Measurements from ENCODE around the gene CPA5. TPM values are rescaled to one million over a fixed set of nuclear protein-coding genes. Genes with fewer than 3 reads are reported as not detected.

Gene CPA5
- total RNA-seq, 1 donor from 2014 or later: not detected

DNA sequence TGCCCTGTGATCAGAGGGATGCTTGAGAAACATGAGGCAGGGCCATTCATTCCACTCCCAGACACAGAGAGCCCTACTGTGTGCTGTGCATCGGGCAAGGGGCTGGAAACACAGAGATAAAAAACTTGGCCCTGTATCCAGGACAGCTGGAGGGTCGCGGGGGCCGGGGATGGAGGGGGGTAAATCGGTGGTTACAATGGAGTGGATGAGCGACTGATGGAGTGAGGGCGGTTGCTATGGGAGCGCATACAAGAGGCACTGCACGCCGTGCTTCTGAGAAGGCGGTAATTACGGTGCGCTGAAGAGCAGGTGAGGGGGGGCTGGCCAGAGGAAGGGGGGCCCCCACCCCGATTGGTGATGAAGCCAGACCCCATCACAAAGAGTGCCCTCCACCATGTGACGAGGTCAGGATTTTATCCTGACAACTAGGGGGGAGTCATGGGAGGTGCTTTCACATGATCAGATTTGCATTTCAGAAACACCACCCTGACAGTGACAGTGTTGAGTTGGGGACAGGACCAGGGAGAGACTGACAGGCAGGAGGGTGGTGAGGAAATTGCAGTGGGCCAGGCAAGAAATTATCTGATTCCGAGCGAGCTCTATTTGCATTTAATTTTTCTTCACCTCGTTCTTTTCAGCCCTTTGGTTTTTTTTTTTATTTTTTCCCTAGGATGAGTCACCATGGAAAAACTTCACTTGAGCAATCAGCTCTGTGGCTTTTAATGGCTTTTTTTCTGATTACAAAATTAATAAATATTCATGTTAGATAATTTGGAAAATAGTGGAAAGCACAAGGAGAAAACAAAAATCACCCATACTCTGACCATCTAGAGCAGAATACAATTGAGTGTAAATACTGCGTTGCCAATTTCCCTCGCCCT, 7.8 kb downstream of the CPA5 start:
- TF ChIP-seq, protein P1, sequence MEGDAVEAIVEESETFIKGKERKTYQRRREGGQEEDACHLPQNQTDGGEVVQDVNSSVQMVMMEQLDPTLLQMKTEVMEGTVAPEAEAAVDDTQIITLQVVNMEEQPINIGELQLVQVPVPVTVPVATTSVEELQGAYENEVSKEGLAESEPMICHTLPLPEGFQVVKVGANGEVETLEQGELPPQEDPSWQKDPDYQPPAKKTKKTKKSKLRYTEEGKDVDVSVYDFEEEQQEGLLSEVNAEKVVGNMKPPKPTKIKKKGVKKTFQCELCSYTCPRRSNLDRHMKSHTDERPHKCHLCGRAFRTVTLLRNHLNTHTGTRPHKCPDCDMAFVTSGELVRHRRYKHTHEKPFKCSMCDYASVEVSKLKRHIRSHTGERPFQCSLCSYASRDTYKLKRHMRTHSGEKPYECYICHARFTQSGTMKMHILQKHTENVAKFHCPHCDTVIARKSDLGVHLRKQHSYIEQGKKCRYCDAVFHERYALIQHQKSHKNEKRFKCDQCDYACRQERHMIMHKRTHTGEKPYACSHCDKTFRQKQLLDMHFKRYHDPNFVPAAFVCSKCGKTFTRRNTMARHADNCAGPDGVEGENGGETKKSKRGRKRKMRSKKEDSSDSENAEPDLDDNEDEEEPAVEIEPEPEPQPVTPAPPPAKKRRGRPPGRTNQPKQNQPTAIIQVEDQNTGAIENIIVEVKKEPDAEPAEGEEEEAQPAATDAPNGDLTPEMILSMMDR (IDR thresholded peaks at IDR 0.05; ENCODE audit: insufficient read depth, low read length, poor library complexity, severe bottlenecking): no peak
- no peak for DNase-seq (ENCODE audit: low read depth)
- Histone ChIP-seq H3K4me3 (ENCODE audit: low read depth, low read length) (no peak overlapping the region), H3K27me3 (ENCODE audit: control insufficient read depth, insufficient read depth, low read length) (no peaks in the 10 kb centered on the region), H3K36me3 (ENCODE audit: control insufficient read depth, insufficient read depth, low read length) (no peaks in the 10 kb centered on the region)

DNA sequence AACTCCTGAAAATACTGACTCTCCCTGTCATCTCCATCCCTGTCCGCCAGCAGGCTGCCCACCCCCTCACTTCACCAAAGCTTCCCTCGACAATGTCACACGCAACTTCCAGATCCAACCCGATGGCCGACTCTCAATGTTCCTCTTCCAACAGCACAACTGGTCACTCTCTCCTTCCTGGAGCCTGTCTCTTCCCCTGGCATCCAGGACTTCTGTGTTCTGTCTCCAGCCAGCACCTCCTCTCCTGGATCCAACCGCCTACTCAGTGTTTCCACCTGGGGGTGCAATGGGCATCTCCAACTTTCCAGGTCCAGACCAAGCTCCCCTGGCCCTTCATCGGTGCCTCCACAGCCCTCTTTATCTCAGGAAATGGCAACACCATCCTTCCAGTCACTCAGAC, 8.6 kb downstream of the CPA5 start:
- DNase-seq (ENCODE audit: low read depth): no peak
- TF ChIP-seq, protein P1 (IDR thresholded peaks at IDR 0.05; ENCODE audit: insufficient read depth, low read length, poor library complexity, severe bottlenecking): no peak
- H3K4me3 ChIP-seq (ENCODE audit: low read depth, low read length): no peak overlapping the region

DNA sequence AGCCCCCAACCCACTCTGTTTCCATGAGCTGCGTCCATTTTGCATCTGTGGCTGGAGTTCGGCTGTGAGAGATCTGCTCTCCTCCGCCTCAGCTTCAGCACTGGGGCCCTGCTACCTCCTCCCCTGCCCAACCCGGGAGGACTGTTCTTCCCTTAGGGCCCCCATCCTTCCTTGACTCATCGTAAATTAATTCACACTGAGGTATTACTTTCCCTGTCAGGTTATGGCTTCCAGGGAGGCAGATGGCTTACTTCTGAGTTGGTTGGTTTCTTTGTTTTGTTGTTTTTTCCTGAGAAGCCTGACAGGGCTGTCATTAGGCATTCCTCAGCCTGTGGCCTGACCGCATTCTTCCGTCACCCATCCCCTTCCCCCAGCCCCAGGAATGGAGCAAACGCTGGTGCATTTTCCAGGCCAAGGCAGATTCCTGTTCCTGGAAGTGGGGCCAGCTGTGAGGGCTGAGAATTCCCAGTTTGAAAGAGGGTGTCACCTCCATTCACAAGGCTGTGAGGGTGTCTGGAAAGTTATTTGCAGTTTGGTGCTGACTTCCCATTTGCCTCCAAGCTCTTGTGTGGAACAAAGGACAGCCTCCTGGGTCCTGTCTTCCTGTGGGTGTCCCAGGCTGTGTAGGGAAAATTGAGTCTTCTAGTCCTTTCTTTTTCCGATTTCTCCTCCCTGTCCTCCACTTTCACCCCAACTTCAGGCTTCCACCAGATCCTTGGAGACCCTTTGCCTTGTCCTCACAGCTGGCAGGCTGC, 11.7 kb downstream of the CPA5 start:
- Histone ChIP-seq H3K27me3 (ENCODE audit: control insufficient read depth, insufficient read depth, low read length) (no peaks in the 10 kb centered on the region), H3K4me3 (ENCODE audit: low read depth, low read length) (no peak overlapping the region), H3K36me3 (ENCODE audit: control insufficient read depth, insufficient read depth, low read length) (no peaks in the 10 kb centered on the region)
- peak; percentile 97 for DNase-seq (ENCODE audit: low read depth)
- TF ChIP-seq, protein P1 (IDR thresholded peaks at IDR 0.05; ENCODE audit: insufficient read depth, low read length, poor library complexity, severe bottlenecking): no peak

More for the DNA sequence above, 8.6 kb downstream of the CPA5 start:
- Histone ChIP-seq H3K36me3 (ENCODE audit: control insufficient read depth, insufficient read depth, low read length) (no peaks in the 10 kb centered on the region), H3K27me3 (ENCODE audit: control insufficient read depth, insufficient read depth, low read length) (no peaks in the 10 kb centered on the region)

DNA sequence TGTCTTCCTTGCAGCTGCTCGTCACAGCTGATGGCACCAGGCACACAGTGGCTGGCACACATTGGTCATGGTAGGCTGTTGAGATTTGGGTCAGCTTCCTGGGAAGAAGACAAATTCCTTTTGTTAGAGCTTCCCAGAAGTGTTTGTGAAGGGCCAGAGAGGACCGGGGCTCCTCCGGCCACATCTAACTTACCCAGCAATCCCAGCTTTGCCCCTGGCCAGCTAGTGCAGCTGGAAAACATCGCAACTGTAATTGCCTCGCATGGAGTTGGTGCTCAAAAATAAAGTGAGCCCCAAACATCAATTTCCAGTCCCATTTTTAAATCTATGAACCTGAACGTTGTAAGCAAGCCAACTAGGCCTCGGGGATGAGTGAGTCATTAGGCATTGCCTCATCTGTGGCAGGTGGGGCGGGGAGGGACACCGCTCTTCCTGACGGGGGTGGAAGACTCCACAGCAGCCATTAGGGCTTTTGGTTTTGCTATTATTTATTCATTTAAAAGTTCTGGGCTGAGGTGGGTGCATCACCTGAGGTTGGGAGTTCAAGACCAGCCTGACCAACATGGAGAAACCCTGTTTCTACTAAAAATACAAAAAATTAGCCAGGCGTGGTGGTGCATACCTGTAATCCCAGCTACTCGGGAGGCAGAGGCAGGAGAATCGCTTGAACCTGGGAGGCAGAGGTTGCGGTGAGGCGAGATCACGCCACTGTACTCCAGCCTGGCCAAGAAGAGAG, 12.4 kb downstream of the CPA5 start:
- TF ChIP-seq, protein P1 (IDR thresholded peaks at IDR 0.05; ENCODE audit: insufficient read depth, low read length, poor library complexity, severe bottlenecking): no peak
- Histone ChIP-seq H3K4me3 (ENCODE audit: low read depth, low read length) (no peak overlapping the region), H3K36me3 (ENCODE audit: control insufficient read depth, insufficient read depth, low read length) (no peaks in the 10 kb centered on the region), H3K27me3 (ENCODE audit: control insufficient read depth, insufficient read depth, low read length) (no peaks in the 10 kb centered on the region)
- DNase-seq (ENCODE audit: low read depth): peak; percentile 76

DNA sequence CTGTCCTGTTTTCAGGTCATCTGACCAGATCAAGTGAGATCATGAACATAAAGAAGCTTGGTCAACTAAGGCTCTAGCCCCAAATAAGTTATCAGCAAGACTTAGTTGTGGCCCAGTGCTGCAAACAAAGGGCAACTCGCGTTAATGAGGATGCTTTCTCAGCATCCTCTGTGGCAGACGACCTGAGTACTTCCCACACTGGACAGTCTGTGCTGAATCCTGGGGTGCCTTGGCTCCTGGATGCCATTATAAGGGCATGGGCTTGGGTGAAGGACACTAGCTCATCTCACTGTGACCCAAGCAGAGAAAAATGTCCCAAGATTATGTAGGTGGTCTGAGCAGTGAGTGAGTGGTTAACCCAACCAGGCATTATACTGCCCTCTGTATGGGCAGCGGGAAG, 13.9 kb downstream of the CPA5 start:
- DNase-seq (ENCODE audit: low read depth): no peak
- no peaks in the 10 kb centered on the region for H3K36me3 ChIP-seq (ENCODE audit: control insufficient read depth, insufficient read depth, low read length)
- H3K4me3 ChIP-seq (ENCODE audit: low read depth, low read length): no peak overlapping the region
- TF ChIP-seq, protein P1 (IDR thresholded peaks at IDR 0.05; ENCODE audit: insufficient read depth, low read length, poor library complexity, severe bottlenecking): no peak
- H3K27me3 ChIP-seq (ENCODE audit: control insufficient read depth, insufficient read depth, low read length): no peaks in the 10 kb centered on the region

All from kidney epithelial cell (primary cell).